H9 (cell line): Measurements from ENCODE around the gene DUSP16. TPM values are rescaled to one million over a fixed set of nuclear protein-coding genes. Genes with fewer than 3 reads are reported as not detected.

Experiments
- DNase-seq: peaks from one replicate; pipeline ENCODE4 v3.0.0-alpha.2; 2017
- H2AFZ ChIP-seq: one replicate; pipeline ENCODE4 v1.6.1; 2013; ENCODE audit warnings: mild to moderate bottlenecking, low read length, control low read depth, moderate library complexity
- H2AK5ac ChIP-seq: 2 replicates; pipeline ENCODE4 v1.6.1; 2013; ENCODE audit warnings: low read length, control low read depth, mixed read lengths; ENCODE audit not compliant: insufficient read length
- H2BK120ac ChIP-seq: one replicate; pipeline ENCODE4 v1.6.1; 2013; ENCODE audit warnings: low read depth, mild to moderate bottlenecking, low read length, control low read depth, inconsistent platforms; ENCODE audit not compliant: poor library complexity, severe bottlenecking
- H2BK12ac ChIP-seq: 2 replicates; pipeline ENCODE4 v1.6.1; 2013; ENCODE audit warnings: low read length, control low read depth, mixed read lengths, low read depth; ENCODE audit not compliant: insufficient read length
- H2BK15ac ChIP-seq: 2 replicates; pipeline ENCODE4 v1.6.1; 2013; ENCODE audit warnings: low read depth, low read length, control low read depth
- H2BK20ac ChIP-seq: one replicate; pipeline ENCODE4 v1.6.1; 2013; ENCODE audit warnings: low read depth, mild to moderate bottlenecking, low read length, control low read depth, inconsistent platforms; ENCODE audit not compliant: poor library complexity, severe bottlenecking
- H2BK5ac ChIP-seq: 2 replicates; pipeline ENCODE4 v1.6.1; 2013; ENCODE audit warnings: low read length, control low read depth, mixed read lengths; ENCODE audit not compliant: insufficient read length
- H3K14ac ChIP-seq: 2 replicates; pipeline ENCODE4 v1.6.1; 2013; ENCODE audit warnings: low read length, control low read depth; ENCODE audit not compliant: insufficient read depth
- H3K18ac ChIP-seq: 2 replicates; pipeline ENCODE4 v1.6.1; 2013; ENCODE audit warnings: low read depth, mild to moderate bottlenecking, mixed read lengths, low read length, control low read depth; ENCODE audit not compliant: insufficient read length
- H3K23ac ChIP-seq: 2 replicates; pipeline ENCODE4 v1.6.1; 2013; ENCODE audit warnings: low read length, control low read depth, mixed read lengths, low read depth; ENCODE audit not compliant: insufficient read length
- H3K23me2 ChIP-seq: 2 replicates; pipeline ENCODE4 v1.6.1; 2013; ENCODE audit warnings: low read depth, mild to moderate bottlenecking, mixed read lengths, low read length, control low read depth; ENCODE audit not compliant: insufficient read length, poor library complexity, severe bottlenecking
- H3K27ac ChIP-seq: 2 replicates; pipeline ENCODE4 v1.5.1; 2013; ENCODE audit warnings: low read length, control low read depth, mixed read lengths, low read depth; ENCODE audit not compliant: insufficient read length
- H3K27me3 ChIP-seq: 2 replicates; pipeline ENCODE4 v1.6.1; 2013; ENCODE audit warnings: low read length, control low read depth, inconsistent platforms; ENCODE audit not compliant: insufficient read depth
- H3K4ac ChIP-seq: 2 replicates; pipeline ENCODE4 v1.6.1; 2013; ENCODE audit warnings: low read depth, mild to moderate bottlenecking, control low read depth, inconsistent platforms, low read length, moderate library complexity
- H3K4me1 ChIP-seq: 2 replicates; pipeline ENCODE4 v1.6.1; 2013; ENCODE audit warnings: low read length, control low read depth, inconsistent platforms; ENCODE audit not compliant: insufficient read depth
- H3K4me2 ChIP-seq: 2 replicates; pipeline ENCODE4 v1.6.1; 2013; ENCODE audit warnings: low read length, control low read depth, mixed read lengths; ENCODE audit not compliant: insufficient read length, insufficient read depth
- H3K56ac ChIP-seq: 2 replicates; pipeline ENCODE4 v1.6.1; 2013; ENCODE audit warnings: low read depth, mild to moderate bottlenecking, mixed read lengths, low read length, control low read depth; ENCODE audit not compliant: insufficient read length
- H3K79me1 ChIP-seq: 2 replicates; pipeline ENCODE4 v1.6.1; 2013; ENCODE audit warnings: low read depth, mild to moderate bottlenecking, moderate library complexity, low read length, control low read depth, inconsistent platforms; ENCODE audit not compliant: insufficient read depth, poor library complexity, severe bottlenecking
- H3K79me2 ChIP-seq: 2 replicates; pipeline ENCODE4 v1.6.1; 2013; ENCODE audit warnings: low read length, control low read depth, inconsistent platforms; ENCODE audit not compliant: insufficient read depth
- H3K9ac ChIP-seq: 2 replicates; pipeline ENCODE4 v1.6.1; 2013; ENCODE audit warnings: low read length, control low read depth, mixed read lengths; ENCODE audit not compliant: insufficient read length; ENCODE audit errors: extremely low read depth
- H3K9me3 ChIP-seq: one replicate; pipeline ENCODE4 v1.6.1; 2013; ENCODE audit warnings: low read depth, low read length, inconsistent platforms; ENCODE audit not compliant: control insufficient read depth
- H3T11ph ChIP-seq: one replicate; pipeline ENCODE4 v1.6.1; 2013; ENCODE audit warnings: mild to moderate bottlenecking, low read length, control low read depth, inconsistent platforms
- H4K20me1 ChIP-seq: one replicate; pipeline ENCODE4 v1.6.1; 2013; ENCODE audit not compliant: control insufficient read depth, insufficient read length, insufficient read depth
- H4K5ac ChIP-seq: 2 replicates; pipeline ENCODE4 v1.6.1; 2013; ENCODE audit warnings: low read depth, mild to moderate bottlenecking, mixed read lengths, low read length, control low read depth; ENCODE audit not compliant: insufficient read length
- H4K8ac ChIP-seq: replicated peaks from 2 replicates; pipeline ENCODE4 v1.6.1; 2013; ENCODE audit warnings: low read length, control low read depth, mixed read lengths, low read depth; ENCODE audit not compliant: insufficient read length
- H4K91ac ChIP-seq: 2 replicates; pipeline ENCODE4 v1.6.1; 2013; ENCODE audit warnings: low read depth, mild to moderate bottlenecking, moderate library complexity, mixed read lengths, low read length, control low read depth; ENCODE audit not compliant: insufficient read length
- H3K27ac Mint-ChIP-seq, 3 experiments: 2 replicates in 2 of 3; 3 replicates in 1 of 3; pipeline ENCODE4 v1.8.0; 2020 to 2021; ENCODE audit warnings: mixed read lengths in 3 of 3, mild to moderate bottlenecking in 1 of 3, moderate library complexity in 1 of 3
- H3K27me3 Mint-ChIP-seq: 2 replicates; pipeline ENCODE4 v1.8.0; 2021; ENCODE audit warnings: low read depth, mild to moderate bottlenecking, moderate library complexity, mixed read lengths
- H3K36me3 Mint-ChIP-seq, 3 experiments: 2 replicates in 2 of 3; 3 replicates in 1 of 3; pipeline ENCODE4 v1.8.0; 2020 to 2021; ENCODE audit warnings: low read depth in 3 of 3, mixed read lengths in 3 of 3; ENCODE audit not compliant: insufficient read depth in 1 of 3
- H3K4me1 Mint-ChIP-seq, 2 experiments: 2 replicates each; pipeline ENCODE4 v1.8.0; 2020; ENCODE audit warnings: mixed read lengths in 2 of 2
- H3K4me3 Mint-ChIP-seq, 2 experiments: 2 replicates in 1 of 2; 3 replicates in 1 of 2; pipeline ENCODE4 v1.8.0; 2020 to 2021; ENCODE audit warnings: mild to moderate bottlenecking in 2 of 2, mixed read lengths in 2 of 2, moderate library complexity in 1 of 2
- H3K9me3 Mint-ChIP-seq, 2 experiments: 2 replicates in 1 of 2; 3 replicates in 1 of 2; pipeline ENCODE4 v1.8.0; 2020; ENCODE audit warnings: mild to moderate bottlenecking in 2 of 2, mixed read lengths in 2 of 2, moderate library complexity in 1 of 2
- WGBS: extraction: QIAGEN DNeasy Blood & Tissue Kit; methylation state at CpG from one replicate; pipeline ENCODE4 v1.1.7; 2013; ENCODE audit warnings: missing lambda C conversion rate, low lambda C conversion rate, mixed read lengths; ENCODE audit not compliant: insufficient read length; ENCODE audit errors: extremely low coverage; 5-methylcytosine and 5-hydroxymethylcytosine counted together
- total RNA-seq: library from RNA; stranded (reverse); gene quantifications from 2 replicates; pipeline ENCODE4 v1.2.1, GENCODE V29; 2021
- TF ChIP-seq, protein P1 (sequence below): fragments of 200-600 bp; sonication (generic); conservative IDR thresholded peaks from 3 replicates; pipeline ENCODE4 v1.8.0; 2021; ENCODE audit warnings: antibody characterized with exemption, mild to moderate bottlenecking

Gene DUSP16
- total RNA-seq, 1 experiment from 2014 or later, result 64.0 TPM

DNA sequence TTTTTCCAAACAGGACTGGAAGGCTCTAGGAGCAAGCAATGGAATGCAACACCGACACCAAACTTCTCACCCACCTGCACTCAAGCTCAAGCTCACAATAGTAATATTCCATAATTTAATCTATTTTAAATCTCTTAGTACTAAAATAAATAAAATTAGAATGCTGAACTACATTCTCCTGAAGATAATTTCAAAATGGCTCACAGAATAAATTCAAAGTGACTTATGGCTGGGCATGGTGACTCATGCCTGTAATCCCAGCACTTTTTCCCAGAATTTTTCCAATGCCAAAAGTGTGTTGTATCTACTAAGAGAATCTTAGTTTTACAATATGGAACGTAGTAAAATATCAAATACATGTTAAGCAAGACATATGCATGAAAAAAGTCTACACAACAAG is 31.5 kb downstream of the DUSP16 start:
- Histone ChIP-seq H2AK5ac (no peak overlapping the region), H3K23ac (no peak overlapping the region), H4K5ac (no peak overlapping the region), H2AFZ (no peak overlapping the region), H3K9me3 (no peaks in the 10 kb centered on the region), H3K4me1 (peaks cover 8% of the 10 kb centered on the region), H3K27ac (no peak overlapping the region), H3T11ph (no peak overlapping the region), H2BK12ac (no peak overlapping the region), H3K56ac (no peak overlapping the region), H3K27me3 (no peaks in the 10 kb centered on the region), H3K18ac (no peak overlapping the region), H3K79me2 (peaks cover 6% of the 10 kb centered on the region; the same call in 1 of the 2 replicates), H4K20me1 (no peaks in the 10 kb centered on the region), H2BK5ac (no peak overlapping the region), H4K8ac (no peak overlapping the region), H3K79me1 (peaks cover 7% of the 10 kb centered on the region), H3K14ac (no peak overlapping the region), H2BK20ac (no peak overlapping the region), H4K91ac (no peak overlapping the region), H3K9ac (no peak overlapping the region), H3K23me2 (no peaks in the 10 kb centered on the region), H3K4ac (no peak overlapping the region), H3K4me2 (no peak overlapping the region), H2BK120ac (no peak overlapping the region), H2BK15ac (no peak overlapping the region)
- Mint-ChIP-seq H3K36me3 (peaks cover 0 to 10% (median 9%) of the 10 kb centered on the region in 3 experiments; a peak in 5 of 7 replicates), H3K27ac (no peak overlapping the region), H3K27me3 (no peaks in the 10 kb centered on the region), H3K4me3 (no peak overlapping the region), H3K4me1 (peaks cover 47 to 48% of the 10 kb centered on the region in 2 experiments), H3K9me3 (no peaks in the 10 kb centered on the region)
- no peak for DNase-seq
- TF ChIP-seq, protein P1, sequence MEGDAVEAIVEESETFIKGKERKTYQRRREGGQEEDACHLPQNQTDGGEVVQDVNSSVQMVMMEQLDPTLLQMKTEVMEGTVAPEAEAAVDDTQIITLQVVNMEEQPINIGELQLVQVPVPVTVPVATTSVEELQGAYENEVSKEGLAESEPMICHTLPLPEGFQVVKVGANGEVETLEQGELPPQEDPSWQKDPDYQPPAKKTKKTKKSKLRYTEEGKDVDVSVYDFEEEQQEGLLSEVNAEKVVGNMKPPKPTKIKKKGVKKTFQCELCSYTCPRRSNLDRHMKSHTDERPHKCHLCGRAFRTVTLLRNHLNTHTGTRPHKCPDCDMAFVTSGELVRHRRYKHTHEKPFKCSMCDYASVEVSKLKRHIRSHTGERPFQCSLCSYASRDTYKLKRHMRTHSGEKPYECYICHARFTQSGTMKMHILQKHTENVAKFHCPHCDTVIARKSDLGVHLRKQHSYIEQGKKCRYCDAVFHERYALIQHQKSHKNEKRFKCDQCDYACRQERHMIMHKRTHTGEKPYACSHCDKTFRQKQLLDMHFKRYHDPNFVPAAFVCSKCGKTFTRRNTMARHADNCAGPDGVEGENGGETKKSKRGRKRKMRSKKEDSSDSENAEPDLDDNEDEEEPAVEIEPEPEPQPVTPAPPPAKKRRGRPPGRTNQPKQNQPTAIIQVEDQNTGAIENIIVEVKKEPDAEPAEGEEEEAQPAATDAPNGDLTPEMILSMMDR, result no peak
- WGBS, result no CpG with 5 or more reads among the region's 2 CpGs
